ENCODE data around the gene FGF18.
A peak's percentile ranks its signal among the peaks of the same experiment; 100 is the strongest.
"Not testable (repeated sequence)": the region's sequence is repeated elsewhere in the genome, so short reads cannot be mapped to it uniquely, and the experiment has no call there.

Gene FGF18

GRCh38 chr5:171497494-171497893 is 78.0 kb downstream of the FGF18 start:
- not testable (repeated sequence) for H2BK5ac ChIP-seq (ENCODE audit: low read length); H3K23ac ChIP-seq (ENCODE audit: low read depth, low read length, poor library complexity); H2AFZ ChIP-seq (ENCODE audit: low read length); H3K27ac ChIP-seq (replicated peaks; ENCODE audit: low read length); H2BK15ac ChIP-seq (ENCODE audit: low read length); H3K4ac ChIP-seq (ENCODE audit: low read length); H2BK120ac ChIP-seq (ENCODE audit: low read depth, low read length); H3K9ac ChIP-seq (ENCODE audit: low read depth, low read length, poor library complexity); H3K4me2 ChIP-seq (ENCODE audit: insufficient read depth, low read length, poor library complexity, severe bottlenecking); H4K91ac ChIP-seq (ENCODE audit: low read depth, low read length, poor library complexity); H3K18ac ChIP-seq (ENCODE audit: low read length); H3K27me3 ChIP-seq (ENCODE audit: control insufficient read depth in 3 of 3, insufficient read depth in 3 of 3, low read depth in 1 of 3, low read length in 3 of 3); H3K4me3 ChIP-seq (ENCODE audit: low read length in 2 of 2); H2AK5ac ChIP-seq (ENCODE audit: low read depth, low read length); H3K79me1 ChIP-seq (ENCODE audit: low read depth, low read length); H3K36me3 ChIP-seq (replicated peaks in 1 of 2; ENCODE audit: control insufficient read depth in 2 of 2, insufficient read depth in 2 of 2, low read length in 2 of 2); H3K14ac ChIP-seq (ENCODE audit: low read length); H3K9me3 ChIP-seq (replicated peaks in 1 of 2; ENCODE audit: control insufficient read depth in 2 of 2, insufficient read depth in 1 of 2, low read depth in 1 of 2, low read length in 2 of 2); H4K8ac ChIP-seq (ENCODE audit: low read depth, low read length); DNase-seq (ENCODE audit: low spot score); H2BK12ac ChIP-seq (ENCODE audit: low read length)
- WGBS, 2 donors (ENCODE audit: extremely low coverage in 2 of 2, insufficient read length in 2 of 2, insufficient replicate concordance in 1 of 2), result no CpG with 5 or more reads among the region's 4 CpGs
- peaks cover 19% of the 10 kb centered on the region in 2 donors for H3K4me1 ChIP-seq (ENCODE audit: control insufficient read depth in 2 of 2, insufficient read depth in 1 of 2, low read depth in 1 of 2, low read length in 2 of 2)

- WGBS, 2 donors (ENCODE audit: extremely low coverage in 2 of 2, insufficient read length in 2 of 2, insufficient replicate concordance in 1 of 2), result no CpG with 5 or more reads among the region's 6 CpGs
- Histone ChIP-seq H3K4ac (ENCODE audit: low read length) (no peak overlapping the region), H4K8ac (ENCODE audit: low read depth, low read length) (no peak overlapping the region), H3K9ac (ENCODE audit: low read depth, low read length, poor library complexity) (no peak overlapping the region), H2BK120ac (ENCODE audit: low read depth, low read length) (no peak overlapping the region), H3K27ac (replicated peaks; ENCODE audit: low read length) (no peak overlapping the region), H3K36me3 (replicated peaks in 1 of 2; ENCODE audit: control insufficient read depth in 2 of 2, insufficient read depth in 2 of 2, low read length in 2 of 2) (no peaks in the 10 kb centered on the region), H2BK5ac (ENCODE audit: low read length) (no peak overlapping the region), H3K79me1 (ENCODE audit: low read depth, low read length) (no peaks in the 10 kb centered on the region), H3K4me2 (ENCODE audit: insufficient read depth, low read length, poor library complexity, severe bottlenecking) (no peak overlapping the region), H3K27me3 (ENCODE audit: control insufficient read depth in 3 of 3, insufficient read depth in 3 of 3, low read depth in 1 of 3, low read length in 3 of 3) (no peaks in the 10 kb centered on the region), H4K91ac (ENCODE audit: low read depth, low read length, poor library complexity) (no peak overlapping the region), H2BK12ac (ENCODE audit: low read length) (no peak overlapping the region), H3K9me3 (replicated peaks in 1 of 2; ENCODE audit: control insufficient read depth in 2 of 2, insufficient read depth in 1 of 2, low read depth in 1 of 2, low read length in 2 of 2) (no peaks in the 10 kb centered on the region), H2AFZ (ENCODE audit: low read length) (no peak overlapping the region), H2BK15ac (ENCODE audit: low read length) (no peak overlapping the region), H2AK5ac (ENCODE audit: low read depth, low read length) (no peak overlapping the region), H3K23ac (ENCODE audit: low read depth, low read length, poor library complexity) (no peak overlapping the region), H3K4me3 (ENCODE audit: low read length in 2 of 2) (no peak overlapping the region), H3K14ac (ENCODE audit: low read length) (no peak overlapping the region), H3K18ac (ENCODE audit: low read length) (no peak overlapping the region), H3K4me1 (ENCODE audit: control insufficient read depth in 2 of 2, insufficient read depth in 1 of 2, low read depth in 1 of 2, low read length in 2 of 2) (peaks cover 19% of the 10 kb centered on the region in 2 donors)
- DNase-seq (ENCODE audit: low spot score), result no peak
Observed at GRCh38 chr5:171498166-171498565, 78.7 kb downstream of the FGF18 start.

- Histone ChIP-seq H3K14ac (ENCODE audit: low read length) (no peak overlapping the region), H2BK120ac (ENCODE audit: low read depth, low read length) (no peak overlapping the region), H3K4me1 (ENCODE audit: control insufficient read depth in 2 of 2, insufficient read depth in 1 of 2, low read depth in 1 of 2, low read length in 2 of 2) (peaks cover 7 to 8% of the 10 kb centered on the region in 2 donors), H3K23ac (ENCODE audit: low read depth, low read length, poor library complexity) (no peak overlapping the region), H3K18ac (ENCODE audit: low read length) (no peak overlapping the region), H3K4me3 (ENCODE audit: low read length in 2 of 2) (no peak overlapping the region), H2AK5ac (ENCODE audit: low read depth, low read length) (no peak overlapping the region), H3K9ac (ENCODE audit: low read depth, low read length, poor library complexity) (no peak overlapping the region), H2BK12ac (ENCODE audit: low read length) (no peak overlapping the region), H3K9me3 (replicated peaks in 1 of 2; ENCODE audit: control insufficient read depth in 2 of 2, insufficient read depth in 1 of 2, low read depth in 1 of 2, low read length in 2 of 2) (no peaks in the 10 kb centered on the region), H2BK5ac (ENCODE audit: low read length) (no peak overlapping the region), H3K4ac (ENCODE audit: low read length) (no peak overlapping the region), H3K27me3 (ENCODE audit: control insufficient read depth in 3 of 3, insufficient read depth in 3 of 3, low read depth in 1 of 3, low read length in 3 of 3) (no peaks in the 10 kb centered on the region), H2BK15ac (ENCODE audit: low read length) (no peak overlapping the region), H4K8ac (ENCODE audit: low read depth, low read length) (no peak overlapping the region), H3K79me1 (ENCODE audit: low read depth, low read length) (no peaks in the 10 kb centered on the region), H3K27ac (replicated peaks; ENCODE audit: low read length) (no peak overlapping the region), H3K4me2 (ENCODE audit: insufficient read depth, low read length, poor library complexity, severe bottlenecking) (no peak overlapping the region), H2AFZ (ENCODE audit: low read length) (no peak overlapping the region), H4K91ac (ENCODE audit: low read depth, low read length, poor library complexity) (no peak overlapping the region), H3K36me3 (replicated peaks in 1 of 2; ENCODE audit: control insufficient read depth in 2 of 2, insufficient read depth in 2 of 2, low read length in 2 of 2) (no peaks in the 10 kb centered on the region)
- WGBS, 2 donors (ENCODE audit: extremely low coverage in 2 of 2, insufficient read length in 2 of 2, insufficient replicate concordance in 1 of 2), result no CpG with 5 or more reads among the region's 4 CpGs
- DNase-seq (ENCODE audit: low spot score), result no peak
Observed at GRCh38 chr5:171499611-171500010, 80.2 kb downstream of the FGF18 start.

GRCh38 chr5:171505473-171506043 is 86.1 kb downstream of the FGF18 start:
- H2BK15ac ChIP-seq (ENCODE audit: low read length), result no peak overlapping the region
- no peak overlapping the region for H3K4ac ChIP-seq (ENCODE audit: low read length)
- no peaks in the 10 kb centered on the region for H3K36me3 ChIP-seq (replicated peaks in 1 of 2; ENCODE audit: control insufficient read depth in 2 of 2, insufficient read depth in 2 of 2, low read length in 2 of 2)
- no peak overlapping the region for H3K9ac ChIP-seq (ENCODE audit: low read depth, low read length, poor library complexity)
- no peak overlapping the region for H2BK5ac ChIP-seq (ENCODE audit: low read length)
- no peak overlapping the region for H3K4me2 ChIP-seq (ENCODE audit: insufficient read depth, low read length, poor library complexity, severe bottlenecking)
- no peaks in the 10 kb centered on the region for H3K4me1 ChIP-seq (ENCODE audit: control insufficient read depth in 2 of 2, insufficient read depth in 1 of 2, low read depth in 1 of 2, low read length in 2 of 2)
- no CpG with 5 or more reads among the region's 7 CpGs for WGBS, 2 donors (ENCODE audit: extremely low coverage in 2 of 2, insufficient read length in 2 of 2, insufficient replicate concordance in 1 of 2)
- no peaks in the 10 kb centered on the region for H3K79me1 ChIP-seq (ENCODE audit: low read depth, low read length)
- no peak overlapping the region for H2AFZ ChIP-seq (ENCODE audit: low read length)
- no peak overlapping the region for H3K4me3 ChIP-seq (ENCODE audit: low read length in 2 of 2)
- no peak overlapping the region for H4K91ac ChIP-seq (ENCODE audit: low read depth, low read length, poor library complexity)
- no peak overlapping the region for H3K27ac ChIP-seq (replicated peaks; ENCODE audit: low read length)
- H2AK5ac ChIP-seq (ENCODE audit: low read depth, low read length), result peak overlapping the region; percentile 71
- H3K27me3 ChIP-seq (ENCODE audit: control insufficient read depth in 3 of 3, insufficient read depth in 3 of 3, low read depth in 1 of 3, low read length in 3 of 3), result no peaks in the 10 kb centered on the region
- DNase-seq (ENCODE audit: low spot score), result no peak
- H4K8ac ChIP-seq (ENCODE audit: low read depth, low read length), result no peak overlapping the region
- H2BK120ac ChIP-seq (ENCODE audit: low read depth, low read length), result no peak overlapping the region
- H3K23ac ChIP-seq (ENCODE audit: low read depth, low read length, poor library complexity), result peak overlapping the region; percentile 2
- H3K14ac ChIP-seq (ENCODE audit: low read length), result no peak overlapping the region
- H2BK12ac ChIP-seq (ENCODE audit: low read length), result no peak overlapping the region
- no peaks in the 10 kb centered on the region for H3K9me3 ChIP-seq (replicated peaks in 1 of 2; ENCODE audit: control insufficient read depth in 2 of 2, insufficient read depth in 1 of 2, low read depth in 1 of 2, low read length in 2 of 2)
- peak overlapping the region; percentile 79 for H3K18ac ChIP-seq (ENCODE audit: low read length)
